HEK293 (cell line): ENCODE data around the gene FAAP100.

Source experiments
- ATF2 ChIP-seq: fragments of 450-650 bp; formaldehyde crosslinking; IDR thresholded peaks from 2 replicates; pipeline ENCODE4 v1.5.1; 2016; ENCODE audit warnings: missing biosample characterization, missing genetic modification characterization, low read depth
- BCL11A ChIP-seq: fragments of 450-650 bp; formaldehyde crosslinking; IDR thresholded peaks from 2 replicates; pipeline ENCODE4 v1.5.1; 2016; ENCODE audit warnings: low read depth, missing biosample characterization, missing genetic modification characterization
- BCL11B ChIP-seq: fragments of 450-650 bp; formaldehyde crosslinking; IDR thresholded peaks from 2 replicates; pipeline ENCODE4 v1.5.1; 2016; ENCODE audit warnings: low read depth, missing biosample characterization, missing genetic modification characterization
- FEZF1 ChIP-seq: fragments of 450-650 bp; formaldehyde crosslinking; IDR thresholded peaks from 2 replicates; pipeline ENCODE4 v1.5.1; 2016; ENCODE audit warnings: missing biosample characterization, missing genetic modification characterization
- GFI1B ChIP-seq: fragments of 450-650 bp; formaldehyde crosslinking; IDR thresholded peaks from 2 replicates; pipeline ENCODE4 v1.5.1; 2016; ENCODE audit warnings: missing biosample characterization, missing genetic modification characterization
- GLIS2 ChIP-seq: fragments of 450-650 bp; formaldehyde crosslinking; IDR thresholded peaks from 2 replicates; pipeline ENCODE4 v1.5.1; 2016; ENCODE audit warnings: missing biosample characterization, missing genetic modification characterization
- KLF1 ChIP-seq: fragments of 450-650 bp; formaldehyde crosslinking; IDR thresholded peaks from 2 replicates; pipeline ENCODE4 v1.5.1; 2016; ENCODE audit warnings: missing biosample characterization, missing genetic modification characterization
- KLF10 ChIP-seq: fragments of 450-650 bp; IDR thresholded peaks from 2 replicates; pipeline ENCODE4 v1.5.1; 2018; ENCODE audit warnings: missing biosample characterization, mild to moderate bottlenecking, missing genetic modification characterization
- PBX3 ChIP-seq: sonication (generic); formaldehyde crosslinking; IDR thresholded peaks from 2 replicates; pipeline ENCODE4 v1.8.1; 2022; ENCODE audit warnings: mild to moderate bottlenecking, moderate library complexity, missing genetic modification reagents
- ZBTB10 ChIP-seq: fragments of 450-650 bp; formaldehyde crosslinking; IDR thresholded peaks from 2 replicates; pipeline ENCODE4 v1.5.1; 2016; ENCODE audit warnings: missing biosample characterization, missing genetic modification characterization
- ZBTB44 ChIP-seq: fragments of 450-650 bp; IDR thresholded peaks from 2 replicates; pipeline ENCODE4 v1.5.1; 2018; ENCODE audit warnings: missing biosample characterization, mild to moderate bottlenecking, missing genetic modification characterization
- ZBTB6 ChIP-seq: fragments of 450-650 bp; formaldehyde crosslinking; IDR thresholded peaks from 2 replicates; pipeline ENCODE4 v1.5.1; 2017; ENCODE audit warnings: missing biosample characterization, missing genetic modification characterization
- ZBTB7A ChIP-seq: fragments of 450-650 bp; formaldehyde crosslinking; IDR thresholded peaks from 2 replicates; pipeline ENCODE4 v1.5.1; 2016; ENCODE audit warnings: low read depth, missing biosample characterization, missing genetic modification characterization
- ZBTB8A ChIP-seq: fragments of 450-650 bp; formaldehyde crosslinking; IDR thresholded peaks from 2 replicates; pipeline ENCODE4 v1.5.1; 2016; ENCODE audit warnings: missing biosample characterization, missing genetic modification characterization
- ZFP37 ChIP-seq: fragments of 450-650 bp; formaldehyde crosslinking; IDR thresholded peaks from 2 replicates; pipeline ENCODE4 v1.5.1; 2016; ENCODE audit warnings: missing biosample characterization, missing genetic modification characterization
- ZFP69B ChIP-seq: fragments of 450-650 bp; formaldehyde crosslinking; IDR thresholded peaks from 2 replicates; pipeline ENCODE4 v1.5.1; 2016; ENCODE audit warnings: missing biosample characterization, missing genetic modification characterization
- ZIC2 ChIP-seq: fragments of 450-650 bp; formaldehyde crosslinking; IDR thresholded peaks from 2 replicates; pipeline ENCODE4 v1.5.1; 2016; ENCODE audit warnings: missing biosample characterization, missing genetic modification characterization
- ZNF169 ChIP-seq: fragments of 450-650 bp; formaldehyde crosslinking; IDR thresholded peaks from 2 replicates; pipeline ENCODE4 v1.5.1; 2016; ENCODE audit warnings: missing biosample characterization, missing genetic modification characterization
- ZNF239 ChIP-seq: fragments of 450-650 bp; formaldehyde crosslinking; IDR thresholded peaks from 2 replicates; pipeline ENCODE4 v1.5.1; 2016; ENCODE audit warnings: missing biosample characterization, missing genetic modification characterization
- ZNF335 ChIP-seq: fragments of 450-650 bp; formaldehyde crosslinking; conservative IDR thresholded peaks from 2 replicates; pipeline ENCODE4 v1.5.1; 2016; ENCODE audit warnings: missing biosample characterization, missing genetic modification characterization
- ZNF37A ChIP-seq: fragments of 450-650 bp; IDR thresholded peaks from 2 replicates; pipeline ENCODE4 v1.5.1; 2018; ENCODE audit warnings: missing biosample characterization, missing genetic modification characterization
- ZNF521 ChIP-seq: fragments of 450-650 bp; formaldehyde crosslinking; IDR thresholded peaks from 2 replicates; pipeline ENCODE4 v1.5.1; 2017; ENCODE audit warnings: missing biosample characterization, mild to moderate bottlenecking, missing genetic modification characterization
- ZNF549 ChIP-seq: fragments of 450-650 bp; IDR thresholded peaks from 2 replicates; pipeline ENCODE4 v1.5.1; 2018; ENCODE audit warnings: missing biosample characterization, missing genetic modification characterization, mild to moderate bottlenecking, inconsistent platforms, moderate library complexity
- ZNF561 ChIP-seq: fragments of 450-650 bp; IDR thresholded peaks from 2 replicates; pipeline ENCODE4 v1.5.1; 2018; ENCODE audit warnings: missing biosample characterization, missing genetic modification characterization, borderline replicate concordance
- ZNF626 ChIP-seq: fragments of 450-650 bp; sonication (Bioruptor Pico); formaldehyde crosslinking; IDR thresholded peaks from 2 replicates; pipeline ENCODE4 v1.5.1; 2018; ENCODE audit warnings: missing biosample characterization, missing genetic modification characterization, inconsistent platforms
- ZNF660 ChIP-seq: fragments of 450-650 bp; IDR thresholded peaks from 2 replicates; pipeline ENCODE4 v1.5.1; 2018; ENCODE audit warnings: missing biosample characterization, mild to moderate bottlenecking, missing genetic modification characterization
- ZNF76 ChIP-seq: fragments of 450-650 bp; formaldehyde crosslinking; IDR thresholded peaks from 2 replicates; pipeline ENCODE4; 2016; ENCODE audit warnings: low read depth, missing biosample characterization, missing genetic modification characterization, borderline replicate concordance
- ZNF768 ChIP-seq: fragments of 450-650 bp; formaldehyde crosslinking; IDR thresholded peaks from 2 replicates; pipeline ENCODE4 v1.5.1; 2018; ENCODE audit warnings: missing biosample characterization, mild to moderate bottlenecking, missing genetic modification characterization
- ZNF785 ChIP-seq: fragments of 450-650 bp; formaldehyde crosslinking; IDR thresholded peaks from 2 replicates; pipeline ENCODE4 v1.5.1; 2016; ENCODE audit warnings: missing biosample characterization, missing genetic modification characterization
- ZNF837 ChIP-seq: fragments of 450-650 bp; formaldehyde crosslinking; IDR thresholded peaks from 2 replicates; pipeline ENCODE4 v1.5.1; 2016; ENCODE audit warnings: missing biosample characterization, missing genetic modification characterization

The FAAP100 gene

GRCh38 chr17:81512562-81513371 lies 39.4 kb downstream of the FAAP100 start, which contains the start of gene ACTG1 (continued):
- peak; percentile 18; the same call in 1 of the 2 replicates for TF ChIP-seq ZFP69B (tag by site-specific recombination)
- no peak for TF ChIP-seq ATF2
- TF ChIP-seq ZNF169 (tag by site-specific recombination): no peak; the same call in 1 of the 2 replicates
- TF ChIP-seq ZNF37A (tag by site-specific recombination): no peak
- peak; percentile 19; the same call in 1 of the 2 replicates for TF ChIP-seq ZBTB44 (tag by site-specific recombination)
- TF ChIP-seq ZBTB6 (tag by site-specific recombination): peak; percentile 44; the same call in 1 of the 2 replicates
- no peak for TF ChIP-seq ZNF626
- peak; percentile 48 for TF ChIP-seq KLF10
- 0 out of 2 replicates have a peak, but pooled peaks have one; percentile 13 for TF ChIP-seq ZNF239 (tag by site-specific recombination)
- peak; percentile 47; the same call in 1 of the 2 replicates for TF ChIP-seq ZNF76 (tag by site-specific recombination)
- TF ChIP-seq ZNF561 (tag by site-specific recombination): no peak; the same call in 1 of the 2 replicates
- TF ChIP-seq PBX3: peak; percentile 52
- TF ChIP-seq ZFP37 (tag by site-specific recombination): no peak
- no peak for TF ChIP-seq ZNF768 (tag by site-specific recombination)
- TF ChIP-seq ZBTB8A (tag by site-specific recombination): peak; percentile 95
- TF ChIP-seq ZNF335: peak; percentile 39
- TF ChIP-seq ZNF660: peak; percentile 74
- peak; percentile 10; the same call in 1 of the 2 replicates for TF ChIP-seq ZBTB7A (tag by site-specific recombination)
- no peak for TF ChIP-seq ZNF837
- 0 out of 2 replicates have a peak, but pooled peaks have one; percentile 11 for TF ChIP-seq KLF1 (tag by site-specific recombination)
- no peak for TF ChIP-seq GFI1B
- TF ChIP-seq ZBTB10 (tag by site-specific recombination): peak; percentile 96; the same call in 1 of the 2 replicates
- peak; percentile 86; the same call in 1 of the 2 replicates for TF ChIP-seq BCL11B (tag by site-specific recombination)
- peak; percentile 94; the same call in 1 of the 2 replicates for TF ChIP-seq GLIS2 (tag by site-specific recombination)
- TF ChIP-seq BCL11A (tag by site-specific recombination): no peak
- no peak for TF ChIP-seq ZNF549
- TF ChIP-seq ZNF521 (tag by site-specific recombination): no peak
- 0 out of 2 replicates have a peak, but pooled peaks have one; percentile 34 for TF ChIP-seq ZNF785
- peak; percentile 96 for TF ChIP-seq ZIC2 (tag by site-specific recombination)
- no peak for TF ChIP-seq FEZF1 (tag by site-specific recombination)
